Sigmoid colon (tissue), 7 donors: ENCODE data around the gene MAGEF1. TPM values are rescaled to one million over a fixed set of nuclear protein-coding genes. Genes with fewer than 3 reads are reported as not detected.

ENCODE experiments used
- DNase-seq: peaks from one replicate; pipeline ENCODE4 v3.0.0-alpha.2; 2019
- H3K27ac ChIP-seq, 4 donors: fragments of 200-600 bp; sonication (generic); one replicate each; pipeline ENCODE4 v1.5.1; 2016 to 2019; ENCODE audit warnings: mild to moderate bottlenecking in 1 of 4
- H3K27me3 ChIP-seq, 3 donors: fragments of 200-600 bp; sonication (generic); one replicate each; pipeline ENCODE4 v1.5.1; 2019; ENCODE audit warnings: mild to moderate bottlenecking in 1 of 3
- H3K36me3 ChIP-seq, 4 donors: fragments of 200-600 bp; sonication (generic); one replicate each; pipeline ENCODE4 v1.5.1; 2016 to 2019
- H3K4me1 ChIP-seq, 4 donors: fragments of 200-600 bp; sonication (generic); one replicate each; pipeline ENCODE4 v1.5.1; 2017 to 2019
- H3K4me3 ChIP-seq, 4 donors: fragments of 200-600 bp; sonication (generic); one replicate each; pipeline ENCODE4 v1.5.1; 2017 to 2019; ENCODE audit warnings: mild to moderate bottlenecking in 2 of 4, moderate library complexity in 1 of 4
- H3K9me3 ChIP-seq, 4 donors: fragments of 200-600 bp in 3 of 4; sonication (generic) in 3 of 4; one replicate each; pipeline versions ENCODE4 v1.5.1 to v1.6.1; 2013 to 2019
- EP300 ChIP-seq, 4 donors: sonication (generic); formaldehyde crosslinking; IDR thresholded peaks; one replicate each; pipeline ENCODE4 v1.6.1; 2017; ENCODE audit warnings: antibody characterized with exemption in 4 of 4
- POLR2A ChIP-seq, 2 donors: fragments of 450-650 bp; IDR thresholded peaks; one replicate each; pipeline ENCODE4 v1.6.1; 2016; ENCODE audit warnings: antibody characterized with exemption in 2 of 2, mild to moderate bottlenecking in 2 of 2, moderate library complexity in 2 of 2
- POLR2AphosphoS5 ChIP-seq, 4 donors: sonication (generic); formaldehyde crosslinking; IDR thresholded peaks; one replicate each; pipeline ENCODE4 v1.6.1; 2017; ENCODE audit warnings: antibody characterized with exemption in 4 of 4
- WGBS, 2 donors: extraction: QIAGEN DNeasy Blood & Tissue Kit; methylation state at CpG; one replicate each; pipeline ENCODE4 v1.1.7; 2013; 5-methylcytosine and 5-hydroxymethylcytosine counted together
- intact Hi-C: fragments of 100-400 bp; cut with DNase I; formaldehyde crosslinking; loops from one replicate; pipeline ENCODE4 v1.15.1; 2023
- polyA plus RNA-seq, 3 donors: library from polyadenylated mRNA; stranded (reverse); fragments of 200-250 nt; gene quantifications; one replicate each; pipeline ENCODE4 v1.2.3, GENCODE V29; 2013
- total RNA-seq, 4 donors: library from RNA; depleted of rRNA; stranded (reverse); fragments of >200 nt; gene quantifications; one replicate each; pipeline ENCODE4 v1.1.0, GENCODE V29; 2016
- TF ChIP-seq, protein P1 (sequence below), 4 experiments: fragments of 450-650 bp in 3 of 4; fragments of 200-600 bp in 1 of 4; IDR thresholded peaks; one replicate each; pipeline ENCODE4 v1.5.1; 2016 to 2019; ENCODE audit warnings: antibody characterized with exemption in 4 of 4, mild to moderate bottlenecking in 3 of 4, moderate library complexity in 2 of 4
- donor health status: healthy with polysubstance abuse.
- donor health status: Bipolar disorder and iron deficiency.
- donor health status: healthy.

MAGEF1 gene
- total and polyA plus RNA-seq, 7 donors: 29.4 to 43.6 (median 32.9) TPM

- no peak for DNase-seq
- Histone ChIP-seq H3K36me3 (no peaks in the 10 kb centered on the region), H3K27ac (no peak overlapping the region), H3K4me3 (no peak overlapping the region), H3K9me3 (no peaks in the 10 kb centered on the region), H3K4me1 (peaks cover 0 to 27% (median 15%) of the 10 kb centered on the region in 4 donors), H3K27me3 (no peaks in the 10 kb centered on the region)
- WGBS, 2 donors: 84 to 85% methylated on average over 8 of the region's 8 CpGs
- no peak for TF ChIP-seq POLR2AphosphoS5 (IDR thresholded peaks at IDR 0.05)
- no peak for TF ChIP-seq EP300 (IDR thresholded peaks at IDR 0.05)
- no peak for TF ChIP-seq POLR2A (IDR thresholded peaks at IDR 0.05)
- TF ChIP-seq, protein P1, sequence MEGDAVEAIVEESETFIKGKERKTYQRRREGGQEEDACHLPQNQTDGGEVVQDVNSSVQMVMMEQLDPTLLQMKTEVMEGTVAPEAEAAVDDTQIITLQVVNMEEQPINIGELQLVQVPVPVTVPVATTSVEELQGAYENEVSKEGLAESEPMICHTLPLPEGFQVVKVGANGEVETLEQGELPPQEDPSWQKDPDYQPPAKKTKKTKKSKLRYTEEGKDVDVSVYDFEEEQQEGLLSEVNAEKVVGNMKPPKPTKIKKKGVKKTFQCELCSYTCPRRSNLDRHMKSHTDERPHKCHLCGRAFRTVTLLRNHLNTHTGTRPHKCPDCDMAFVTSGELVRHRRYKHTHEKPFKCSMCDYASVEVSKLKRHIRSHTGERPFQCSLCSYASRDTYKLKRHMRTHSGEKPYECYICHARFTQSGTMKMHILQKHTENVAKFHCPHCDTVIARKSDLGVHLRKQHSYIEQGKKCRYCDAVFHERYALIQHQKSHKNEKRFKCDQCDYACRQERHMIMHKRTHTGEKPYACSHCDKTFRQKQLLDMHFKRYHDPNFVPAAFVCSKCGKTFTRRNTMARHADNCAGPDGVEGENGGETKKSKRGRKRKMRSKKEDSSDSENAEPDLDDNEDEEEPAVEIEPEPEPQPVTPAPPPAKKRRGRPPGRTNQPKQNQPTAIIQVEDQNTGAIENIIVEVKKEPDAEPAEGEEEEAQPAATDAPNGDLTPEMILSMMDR (IDR thresholded peaks at IDR 0.05): no peak
- intact Hi-C loops: no loop called here
These were observed 15.2 kb downstream of the MAGEF1 start for GRCh38 chr3:184696697-184697096.

- no peak for DNase-seq
- intact Hi-C loops: no loop called here
- WGBS, 2 donors: 79 to 80% methylated on average over 3 of the region's 3 CpGs
- no peaks in the 10 kb centered on the region for H3K36me3 ChIP-seq
- no peak overlapping the region for H3K4me3 ChIP-seq
- H3K4me1 ChIP-seq: peaks cover 0 to 45% (median 33%) of the 10 kb centered on the region in 4 donors
- TF ChIP-seq POLR2AphosphoS5 (IDR thresholded peaks at IDR 0.05) (no peak), POLR2A (IDR thresholded peaks at IDR 0.05) (no peak), EP300 (IDR thresholded peaks at IDR 0.05) (no peak)
- TF ChIP-seq, protein P1 (IDR thresholded peaks at IDR 0.05): no peak
- no peaks in the 10 kb centered on the region for H3K27me3 ChIP-seq
- H3K27ac ChIP-seq: no peak overlapping the region
- H3K9me3 ChIP-seq: no peaks in the 10 kb centered on the region
These were observed 17.1 kb downstream of the MAGEF1 start for GRCh38 chr3:184694716-184695115.

- no peaks in the 10 kb centered on the region for H3K36me3 ChIP-seq
- TF ChIP-seq EP300 (IDR thresholded peaks at IDR 0.05) (no peak), POLR2A (IDR thresholded peaks at IDR 0.05) (no peak), POLR2AphosphoS5 (IDR thresholded peaks at IDR 0.05) (no peak)
- TF ChIP-seq, protein P1 (IDR thresholded peaks at IDR 0.05): no peak
- H3K27ac ChIP-seq: no peak overlapping the region
- H3K9me3 ChIP-seq: no peaks in the 10 kb centered on the region
- intact Hi-C loops: no loop called here
- no peak overlapping the region for H3K4me3 ChIP-seq
- no peak for DNase-seq
- H3K4me1 ChIP-seq: peaks cover 0 to 51% (median 38%) of the 10 kb centered on the region in 4 donors
- WGBS, 2 donors: 74 to 86% methylated on average over 4 of the region's 4 CpGs
- H3K27me3 ChIP-seq: no peaks in the 10 kb centered on the region
These were observed 17.7 kb downstream of the MAGEF1 start for GRCh38 chr3:184694133-184694665.

- Histone ChIP-seq H3K36me3 (no peaks in the 10 kb centered on the region), H3K27me3 (no peaks in the 10 kb centered on the region), H3K4me3 (no peak overlapping the region), H3K4me1 (peaks cover 0 to 60% (median 47%) of the 10 kb centered on the region in 4 donors), H3K27ac (peak overlapping the region in 3 of 4 donors; percentile 63 to 75 (median 72)), H3K9me3 (no peaks in the 10 kb centered on the region)
- intact Hi-C loops: no loop called here
- TF ChIP-seq POLR2AphosphoS5 (IDR thresholded peaks at IDR 0.05) (no peak), POLR2A (IDR thresholded peaks at IDR 0.05) (no peak), EP300 (IDR thresholded peaks at IDR 0.05) (no peak)
- TF ChIP-seq, protein P1 (IDR thresholded peaks at IDR 0.05): no peak
- WGBS, 2 donors: 80 to 86% methylated on average over 16 of the region's 16 CpGs
- DNase-seq: no peak
These were observed 18.6 kb downstream of the MAGEF1 start for GRCh38 chr3:184693011-184693975.
